Measurements from ENCODE around the gene CC2D2B.
"Not testable (repeated sequence)": the region's sequence is repeated elsewhere in the genome, so short reads cannot be mapped to it uniquely, and the experiment has no call there.

Gene CC2D2B

GRCh38 chr10:95988702-95989101, 80.9 kb downstream of the CC2D2B start:
- Histone ChIP-seq H3K27ac (ENCODE audit: low read depth, low read length) (no peak overlapping the region), H3K36me3 (ENCODE audit: insufficient read depth, low read length) (no peaks in the 10 kb centered on the region), H3K9ac (ENCODE audit: low read length) (no peak overlapping the region), H3K27me3 (ENCODE audit: control insufficient read depth in 1 of 2, insufficient read depth in 2 of 2, low read length in 2 of 2) (no peaks in the 10 kb centered on the region), H3K4me1 (ENCODE audit: insufficient read depth, low read length) (no peaks in the 10 kb centered on the region), H3K4me3 (ENCODE audit: low read depth in 1 of 2, low read length in 2 of 2) (no peak overlapping the region), H3K9me3 (ENCODE audit: low read length) (no peaks in the 10 kb centered on the region)

- H3K4me1 ChIP-seq (ENCODE audit: insufficient read depth, low read length); H3K4me3 ChIP-seq (ENCODE audit: low read depth in 1 of 2, low read length in 2 of 2); H3K9me3 ChIP-seq (ENCODE audit: low read length); H3K36me3 ChIP-seq (ENCODE audit: insufficient read depth, low read length); H3K27ac ChIP-seq (ENCODE audit: low read depth, low read length); H3K9ac ChIP-seq (ENCODE audit: low read length); H3K27me3 ChIP-seq (ENCODE audit: control insufficient read depth in 1 of 2, insufficient read depth in 2 of 2, low read length in 2 of 2): not testable (repeated sequence)
These were observed 86.6 kb downstream of the CC2D2B start for GRCh38 chr10:95994376-95994775.

GRCh38 chr10:95998255-95998784, 90.5 kb downstream of the CC2D2B start:
- Histone ChIP-seq H3K9me3 (ENCODE audit: low read length) (no peaks in the 10 kb centered on the region), H3K27me3 (ENCODE audit: control insufficient read depth in 1 of 2, insufficient read depth in 2 of 2, low read length in 2 of 2) (no peaks in the 10 kb centered on the region), H3K36me3 (ENCODE audit: insufficient read depth, low read length) (no peaks in the 10 kb centered on the region), H3K27ac (ENCODE audit: low read depth, low read length) (no peak overlapping the region), H3K9ac (ENCODE audit: low read length) (no peak overlapping the region), H3K4me1 (ENCODE audit: insufficient read depth, low read length) (no peaks in the 10 kb centered on the region), H3K4me3 (ENCODE audit: low read depth in 1 of 2, low read length in 2 of 2) (no peak overlapping the region)

GRCh38 chr10:96013956-96014355, 106.2 kb downstream of the CC2D2B start:
- H3K27me3 ChIP-seq (ENCODE audit: control insufficient read depth in 1 of 2, insufficient read depth in 2 of 2, low read length in 2 of 2): no peaks in the 10 kb centered on the region
- no peak overlapping the region for H3K27ac ChIP-seq (ENCODE audit: low read depth, low read length)
- H3K9ac ChIP-seq (ENCODE audit: low read length): no peak overlapping the region
- no peaks in the 10 kb centered on the region for H3K36me3 ChIP-seq (ENCODE audit: insufficient read depth, low read length)
- H3K4me1 ChIP-seq (ENCODE audit: insufficient read depth, low read length): peaks cover 8% of the 10 kb centered on the region
- H3K4me3 ChIP-seq (ENCODE audit: low read depth in 1 of 2, low read length in 2 of 2): no peak overlapping the region
- no peaks in the 10 kb centered on the region for H3K9me3 ChIP-seq (ENCODE audit: low read length)

GRCh38 chr10:96014473-96015102, 106.8 kb downstream of the CC2D2B start:
- Histone ChIP-seq H3K4me3 (ENCODE audit: low read depth in 1 of 2, low read length in 2 of 2) (no peak overlapping the region), H3K27ac (ENCODE audit: low read depth, low read length) (no peak overlapping the region), H3K36me3 (ENCODE audit: insufficient read depth, low read length) (no peaks in the 10 kb centered on the region), H3K9ac (ENCODE audit: low read length) (no peak overlapping the region), H3K4me1 (ENCODE audit: insufficient read depth, low read length) (peaks cover 8% of the 10 kb centered on the region), H3K9me3 (ENCODE audit: low read length) (no peaks in the 10 kb centered on the region), H3K27me3 (ENCODE audit: control insufficient read depth in 1 of 2, insufficient read depth in 2 of 2, low read length in 2 of 2) (no peaks in the 10 kb centered on the region)

GRCh38 chr10:96017191-96017687, 109.5 kb downstream of the CC2D2B start:
- no peak overlapping the region for H3K4me3 ChIP-seq (ENCODE audit: low read depth in 1 of 2, low read length in 2 of 2)
- H3K36me3 ChIP-seq (ENCODE audit: insufficient read depth, low read length): no peaks in the 10 kb centered on the region
- no peak overlapping the region for H3K27ac ChIP-seq (ENCODE audit: low read depth, low read length)
- H3K27me3 ChIP-seq (ENCODE audit: control insufficient read depth in 1 of 2, insufficient read depth in 2 of 2, low read length in 2 of 2): no peaks in the 10 kb centered on the region
- peaks cover 10% of the 10 kb centered on the region for H3K4me1 ChIP-seq (ENCODE audit: insufficient read depth, low read length)
- H3K9me3 ChIP-seq (ENCODE audit: low read length): no peaks in the 10 kb centered on the region
- peak overlapping the region; percentile 16 for H3K9ac ChIP-seq (ENCODE audit: low read length)

- peaks cover 26% of the 10 kb centered on the region for H3K4me1 ChIP-seq (ENCODE audit: insufficient read depth, low read length)
- H3K9me3 ChIP-seq (ENCODE audit: low read length): no peaks in the 10 kb centered on the region
- H3K36me3 ChIP-seq (ENCODE audit: insufficient read depth, low read length): no peaks in the 10 kb centered on the region
- no peak overlapping the region for H3K9ac ChIP-seq (ENCODE audit: low read length)
- no peaks in the 10 kb centered on the region for H3K27me3 ChIP-seq (ENCODE audit: control insufficient read depth in 1 of 2, insufficient read depth in 2 of 2, low read length in 2 of 2)
- no peak overlapping the region for H3K27ac ChIP-seq (ENCODE audit: low read depth, low read length)
- H3K4me3 ChIP-seq (ENCODE audit: low read depth in 1 of 2, low read length in 2 of 2): no peak overlapping the region
These were observed 113.6 kb downstream of the CC2D2B start for GRCh38 chr10:96021332-96021731.

- Histone ChIP-seq H3K9me3 (ENCODE audit: low read length) (no peaks in the 10 kb centered on the region), H3K9ac (ENCODE audit: low read length) (no peak overlapping the region), H3K27me3 (ENCODE audit: control insufficient read depth in 1 of 2, insufficient read depth in 2 of 2, low read length in 2 of 2) (no peaks in the 10 kb centered on the region), H3K4me3 (ENCODE audit: low read depth in 1 of 2, low read length in 2 of 2) (no peak overlapping the region), H3K4me1 (ENCODE audit: insufficient read depth, low read length) (peaks cover 18% of the 10 kb centered on the region), H3K27ac (ENCODE audit: low read depth, low read length) (peak overlapping the region; percentile 1), H3K36me3 (ENCODE audit: insufficient read depth, low read length) (no peaks in the 10 kb centered on the region)
These were observed 115.0 kb downstream of the CC2D2B start for GRCh38 chr10:96022739-96023138.

GRCh38 chr10:96023168-96023567, 115.4 kb downstream of the CC2D2B start:
- no peak overlapping the region for H3K9ac ChIP-seq (ENCODE audit: low read length)
- no peaks in the 10 kb centered on the region for H3K27me3 ChIP-seq (ENCODE audit: control insufficient read depth in 1 of 2, insufficient read depth in 2 of 2, low read length in 2 of 2)
- H3K9me3 ChIP-seq (ENCODE audit: low read length): no peaks in the 10 kb centered on the region
- H3K4me3 ChIP-seq (ENCODE audit: low read depth in 1 of 2, low read length in 2 of 2): no peak overlapping the region
- peaks cover 18% of the 10 kb centered on the region for H3K4me1 ChIP-seq (ENCODE audit: insufficient read depth, low read length)
- no peaks in the 10 kb centered on the region for H3K36me3 ChIP-seq (ENCODE audit: insufficient read depth, low read length)
- H3K27ac ChIP-seq (ENCODE audit: low read depth, low read length): peak overlapping the region; percentile 1

- H3K4me3 ChIP-seq (ENCODE audit: low read depth in 1 of 2, low read length in 2 of 2): no peak overlapping the region
- no peak overlapping the region for H3K9ac ChIP-seq (ENCODE audit: low read length)
- H3K27me3 ChIP-seq (ENCODE audit: control insufficient read depth in 1 of 2, insufficient read depth in 2 of 2, low read length in 2 of 2): no peaks in the 10 kb centered on the region
- H3K27ac ChIP-seq (ENCODE audit: low read depth, low read length): no peak overlapping the region
- H3K9me3 ChIP-seq (ENCODE audit: low read length): no peaks in the 10 kb centered on the region
- H3K4me1 ChIP-seq (ENCODE audit: insufficient read depth, low read length): peaks cover 18% of the 10 kb centered on the region
- H3K36me3 ChIP-seq (ENCODE audit: insufficient read depth, low read length): no peaks in the 10 kb centered on the region
These were observed 117.8 kb downstream of the CC2D2B start for GRCh38 chr10:96025566-96025965.

GRCh38 chr10:96034625-96035024, 126.8 kb downstream of the CC2D2B start:
- no peaks in the 10 kb centered on the region for H3K27me3 ChIP-seq (ENCODE audit: control insufficient read depth in 1 of 2, insufficient read depth in 2 of 2, low read length in 2 of 2)
- H3K9ac ChIP-seq (ENCODE audit: low read length): no peak overlapping the region
- no peaks in the 10 kb centered on the region for H3K9me3 ChIP-seq (ENCODE audit: low read length)
- H3K36me3 ChIP-seq (ENCODE audit: insufficient read depth, low read length): no peaks in the 10 kb centered on the region
- H3K4me3 ChIP-seq (ENCODE audit: low read depth in 1 of 2, low read length in 2 of 2): no peak overlapping the region
- H3K4me1 ChIP-seq (ENCODE audit: insufficient read depth, low read length): no peaks in the 10 kb centered on the region
- H3K27ac ChIP-seq (ENCODE audit: low read depth, low read length): no peak overlapping the region
